K562 (cell line): ENCODE measurements around the gene C1orf116.

Source experiments
- CBX5 ChIP-seq: IDR thresholded peaks from 2 replicates; pipeline ENCODE4 v1.6.1; 2014; ENCODE audit warnings: low read depth, borderline replicate concordance
- CREM ChIP-seq: IDR thresholded peaks from 2 replicates; pipeline ENCODE4 v1.6.1; 2014; ENCODE audit warnings: antibody characterized with exemption, low read depth
- NR2C1 ChIP-seq, 2 experiments: fragments of 450-650 bp; IDR thresholded peaks; 2 replicates each; pipeline ENCODE4 v1.6.1; 2017; ENCODE audit warnings: mild to moderate bottlenecking in 2 of 2, antibody characterized with exemption in 1 of 2, inconsistent platforms in 1 of 2, missing compliant biosample characterization in 1 of 2, missing genetic modification characterization in 1 of 2
- POLR2A ChIP-seq: fragments of 450-650 bp; conservative IDR thresholded peaks from 2 replicates; pipeline ENCODE4 v1.6.1; 2016
- POLR2AphosphoS2 ChIP-seq: IDR thresholded peaks from 2 replicates; pipeline ENCODE4 v1.6.1; 2012; ENCODE audit warnings: low read length, improper control_type of control experiment
- SAP30 ChIP-seq: fragments of 200-600 bp; sonication (generic); IDR thresholded peaks from 2 replicates; pipeline ENCODE4 v1.6.1; 2012; ENCODE audit warnings: borderline replicate concordance, low read depth, mild to moderate bottlenecking, moderate library complexity, low read length, control low read depth, inconsistent platforms; ENCODE audit not compliant: insufficient read depth, poor library complexity, severe bottlenecking
- SIX5 ChIP-seq, 2 experiments: IDR thresholded peaks; 2 replicates each; pipeline ENCODE4 v1.6.1; 2011; ENCODE audit warnings: low read length in 2 of 2, borderline replicate concordance in 1 of 2, low read depth in 1 of 2, mild to moderate bottlenecking in 1 of 2, moderate library complexity in 1 of 2; ENCODE audit not compliant: insufficient read depth in 1 of 2
- ZNF311 ChIP-seq: fragments of 250-450 bp; sonication (Bioruptor Pico); IDR thresholded peaks from 2 replicates; pipeline ENCODE4 v1.4.0; 2020; ENCODE audit warnings: mild to moderate bottlenecking, moderate library complexity
- TF ChIP-seq, protein P1 (sequence below), 3 experiments: IDR thresholded peaks in 2 of 3; conservative IDR thresholded peaks in 1 of 3; 2 replicates each; pipeline ENCODE4 v1.5.1; 2011 to 2012; ENCODE audit warnings: low read length in 3 of 3, mild to moderate bottlenecking in 3 of 3, control low read depth in 2 of 3, improper control_type of control experiment in 1 of 3, inconsistent platforms in 1 of 3, low read depth in 1 of 3, mixed read lengths in 1 of 3, moderate library complexity in 1 of 3; ENCODE audit not compliant: insufficient read depth in 2 of 3
- TF ChIP-seq, protein P2 (sequence below), 2 experiments: fragments of 450-650 bp; formaldehyde crosslinking in 1 of 2; IDR thresholded peaks; 2 replicates each; pipeline versions ENCODE4 v1.4.0 to v1.6.1; 2014 to 2020; ENCODE audit warnings: mild to moderate bottlenecking in 2 of 2, borderline replicate concordance in 1 of 2, low read depth in 1 of 2
- TF ChIP-seq, protein P3 (sequence below): fragments of 250-450 bp; sonication (Bioruptor Pico); IDR thresholded peaks from 2 replicates; pipeline ENCODE4 v1.6.1; 2021; ENCODE audit warnings: mild to moderate bottlenecking

DNA sequence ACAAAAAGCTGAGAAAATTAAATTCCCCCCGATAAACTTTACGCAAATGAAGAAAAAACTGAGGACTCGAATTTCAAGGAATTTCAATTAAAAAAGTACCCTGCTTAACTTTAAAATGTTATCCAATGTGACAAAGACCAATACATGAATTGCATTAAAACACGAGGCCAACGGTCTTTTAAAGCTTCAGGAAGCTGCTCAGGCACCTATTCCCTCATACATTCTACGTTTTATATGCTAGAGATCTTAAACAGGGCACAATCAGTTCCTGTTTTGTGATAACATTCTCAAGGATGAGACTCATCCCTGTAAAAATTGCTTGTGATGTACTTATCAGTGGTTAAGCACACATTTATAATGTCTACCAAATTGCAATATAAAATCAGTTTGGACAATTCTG lies 15.5 kb upstream of the C1orf116 start:
- TF ChIP-seq CBX5 (no peak), CREM (no peak), NR2C1 (IDR thresholded peaks at IDR 0.05) (no peak), NR2C1 (tag; IDR thresholded peaks at IDR 0.05) (no peak), POLR2A (no peak), POLR2AphosphoS2 (no peak), ZNF311 (CRISPR knock-in tag) (no peak), SIX5 (IDR thresholded peaks at IDR 0.05; ENCODE audit: borderline replicate concordance in 1 of 2, insufficient read depth in 1 of 2, low read depth in 1 of 2, low read length in 2 of 2) (no peak), SAP30 (no peak)
- TF ChIP-seq, protein P1, sequence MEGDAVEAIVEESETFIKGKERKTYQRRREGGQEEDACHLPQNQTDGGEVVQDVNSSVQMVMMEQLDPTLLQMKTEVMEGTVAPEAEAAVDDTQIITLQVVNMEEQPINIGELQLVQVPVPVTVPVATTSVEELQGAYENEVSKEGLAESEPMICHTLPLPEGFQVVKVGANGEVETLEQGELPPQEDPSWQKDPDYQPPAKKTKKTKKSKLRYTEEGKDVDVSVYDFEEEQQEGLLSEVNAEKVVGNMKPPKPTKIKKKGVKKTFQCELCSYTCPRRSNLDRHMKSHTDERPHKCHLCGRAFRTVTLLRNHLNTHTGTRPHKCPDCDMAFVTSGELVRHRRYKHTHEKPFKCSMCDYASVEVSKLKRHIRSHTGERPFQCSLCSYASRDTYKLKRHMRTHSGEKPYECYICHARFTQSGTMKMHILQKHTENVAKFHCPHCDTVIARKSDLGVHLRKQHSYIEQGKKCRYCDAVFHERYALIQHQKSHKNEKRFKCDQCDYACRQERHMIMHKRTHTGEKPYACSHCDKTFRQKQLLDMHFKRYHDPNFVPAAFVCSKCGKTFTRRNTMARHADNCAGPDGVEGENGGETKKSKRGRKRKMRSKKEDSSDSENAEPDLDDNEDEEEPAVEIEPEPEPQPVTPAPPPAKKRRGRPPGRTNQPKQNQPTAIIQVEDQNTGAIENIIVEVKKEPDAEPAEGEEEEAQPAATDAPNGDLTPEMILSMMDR (IDR thresholded peaks at IDR 0.05 in 2 of 3, conservative IDR thresholded peaks at IDR 0.05 in 1 of 3; ENCODE audit: insufficient read depth in 2 of 3, low read depth in 1 of 3, low read length in 3 of 3): no peak
- TF ChIP-seq, protein P2, sequence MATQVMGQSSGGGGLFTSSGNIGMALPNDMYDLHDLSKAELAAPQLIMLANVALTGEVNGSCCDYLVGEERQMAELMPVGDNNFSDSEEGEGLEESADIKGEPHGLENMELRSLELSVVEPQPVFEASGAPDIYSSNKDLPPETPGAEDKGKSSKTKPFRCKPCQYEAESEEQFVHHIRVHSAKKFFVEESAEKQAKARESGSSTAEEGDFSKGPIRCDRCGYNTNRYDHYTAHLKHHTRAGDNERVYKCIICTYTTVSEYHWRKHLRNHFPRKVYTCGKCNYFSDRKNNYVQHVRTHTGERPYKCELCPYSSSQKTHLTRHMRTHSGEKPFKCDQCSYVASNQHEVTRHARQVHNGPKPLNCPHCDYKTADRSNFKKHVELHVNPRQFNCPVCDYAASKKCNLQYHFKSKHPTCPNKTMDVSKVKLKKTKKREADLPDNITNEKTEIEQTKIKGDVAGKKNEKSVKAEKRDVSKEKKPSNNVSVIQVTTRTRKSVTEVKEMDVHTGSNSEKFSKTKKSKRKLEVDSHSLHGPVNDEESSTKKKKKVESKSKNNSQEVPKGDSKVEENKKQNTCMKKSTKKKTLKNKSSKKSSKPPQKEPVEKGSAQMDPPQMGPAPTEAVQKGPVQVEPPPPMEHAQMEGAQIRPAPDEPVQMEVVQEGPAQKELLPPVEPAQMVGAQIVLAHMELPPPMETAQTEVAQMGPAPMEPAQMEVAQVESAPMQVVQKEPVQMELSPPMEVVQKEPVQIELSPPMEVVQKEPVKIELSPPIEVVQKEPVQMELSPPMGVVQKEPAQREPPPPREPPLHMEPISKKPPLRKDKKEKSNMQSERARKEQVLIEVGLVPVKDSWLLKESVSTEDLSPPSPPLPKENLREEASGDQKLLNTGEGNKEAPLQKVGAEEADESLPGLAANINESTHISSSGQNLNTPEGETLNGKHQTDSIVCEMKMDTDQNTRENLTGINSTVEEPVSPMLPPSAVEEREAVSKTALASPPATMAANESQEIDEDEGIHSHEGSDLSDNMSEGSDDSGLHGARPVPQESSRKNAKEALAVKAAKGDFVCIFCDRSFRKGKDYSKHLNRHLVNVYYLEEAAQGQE (IDR thresholded peaks at IDR 0.05; ENCODE audit: borderline replicate concordance): no peak
- TF ChIP-seq, protein P2 (CRISPR knock-in tag; IDR thresholded peaks at IDR 0.05; ENCODE audit: low read depth): no peak
- TF ChIP-seq, protein P3, sequence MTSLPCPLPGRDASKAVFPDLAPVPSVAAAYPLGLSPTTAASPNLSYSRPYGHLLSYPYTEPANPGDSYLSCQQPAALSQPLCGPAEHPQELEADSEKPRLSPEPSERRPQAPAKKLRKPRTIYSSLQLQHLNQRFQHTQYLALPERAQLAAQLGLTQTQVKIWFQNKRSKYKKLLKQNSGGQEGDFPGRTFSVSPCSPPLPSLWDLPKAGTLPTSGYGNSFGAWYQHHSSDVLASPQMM (CRISPR knock-in tag): no peak
